HG03354 (cell line): ENCODE measurements around the gene CREB1.
A peak's percentile ranks its signal among the peaks of the same experiment; 100 is the strongest.
"Not testable (repeated sequence)": the region's sequence is repeated elsewhere in the genome, so short reads cannot be mapped to it uniquely, and the experiment has no call there.

Experiments used
- ATAC-seq: cut with Tn5 transposase; IDR thresholded peaks from one replicate; pipeline ENCODE4 v1.9.1; 2021; ENCODE audit warnings: mild to moderate bottlenecking; ENCODE audit not compliant: unreplicated experiment, poor library complexity, severe bottlenecking

Gene CREB1

GRCh38 chr2:207601774-207602173 lies 72.0 kb downstream of the CREB1 start:
- ATAC-seq, result no peak

DNA sequence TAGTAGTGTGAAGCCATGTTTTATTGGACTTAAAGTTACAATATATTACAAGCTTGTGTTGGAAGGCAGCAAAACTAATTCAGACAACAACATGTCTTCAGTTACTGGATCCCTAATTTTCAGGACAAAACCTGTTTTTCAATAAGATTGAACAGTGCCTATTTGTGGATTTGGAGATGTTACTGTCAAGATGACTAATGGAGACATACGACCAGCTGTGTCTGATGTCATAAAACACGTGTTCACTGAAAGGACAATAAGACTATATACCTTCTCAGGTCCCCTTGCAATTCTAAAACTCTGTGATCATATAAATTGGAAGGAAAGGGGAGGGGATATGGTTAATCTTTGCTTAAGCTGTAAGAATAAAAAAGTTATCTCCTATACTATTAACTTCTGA lies 73.7 kb downstream of the CREB1 start:
- ATAC-seq, result no peak

- no peak for ATAC-seq
Observed at GRCh38 chr2:207606399-207606798, 76.6 kb downstream of the CREB1 start.

- no peak for ATAC-seq
Observed at GRCh38 chr2:207606829-207607228, 77.1 kb downstream of the CREB1 start.

GRCh38 chr2:207612714-207613113 lies 83.0 kb downstream of the CREB1 start:
- no peak for ATAC-seq

GRCh38 chr2:207614824-207615223 lies 85.1 kb downstream of the CREB1 start:
- no peak for ATAC-seq

GRCh38 chr2:207616185-207616584 lies 86.4 kb downstream of the CREB1 start:
- ATAC-seq, result no peak

DNA sequence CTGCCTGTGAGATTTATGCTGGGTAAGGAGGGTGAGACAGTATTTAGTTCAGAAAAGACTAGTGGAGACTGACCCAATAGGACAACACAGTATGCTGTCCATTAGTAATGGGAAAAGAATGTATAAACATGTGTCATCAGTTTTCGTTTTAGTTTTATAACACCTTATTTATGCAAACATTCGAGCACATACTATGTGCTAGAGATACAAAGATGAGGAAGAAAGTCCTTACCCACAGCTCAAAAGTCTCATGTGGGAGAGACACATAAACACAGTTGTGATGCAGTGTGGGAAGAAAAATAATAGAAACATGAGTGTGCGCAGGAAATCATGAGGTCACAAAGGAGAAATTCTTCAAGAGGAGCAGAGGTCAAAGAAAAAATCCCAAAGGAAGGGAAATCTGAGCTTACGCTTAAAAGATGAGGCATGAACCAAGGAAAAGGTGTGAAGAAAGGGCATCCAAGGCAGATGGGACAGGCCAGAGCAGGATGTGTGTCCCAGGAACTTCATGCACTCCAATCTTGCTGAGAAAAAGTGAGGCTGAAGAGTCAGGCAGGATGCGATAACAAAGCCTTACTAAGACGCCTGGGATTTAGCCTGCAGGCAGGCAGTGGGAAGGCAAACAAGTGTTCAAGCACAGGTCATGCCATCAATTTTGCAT lies 87.4 kb downstream of the CREB1 start:
- no peak for ATAC-seq

DNA sequence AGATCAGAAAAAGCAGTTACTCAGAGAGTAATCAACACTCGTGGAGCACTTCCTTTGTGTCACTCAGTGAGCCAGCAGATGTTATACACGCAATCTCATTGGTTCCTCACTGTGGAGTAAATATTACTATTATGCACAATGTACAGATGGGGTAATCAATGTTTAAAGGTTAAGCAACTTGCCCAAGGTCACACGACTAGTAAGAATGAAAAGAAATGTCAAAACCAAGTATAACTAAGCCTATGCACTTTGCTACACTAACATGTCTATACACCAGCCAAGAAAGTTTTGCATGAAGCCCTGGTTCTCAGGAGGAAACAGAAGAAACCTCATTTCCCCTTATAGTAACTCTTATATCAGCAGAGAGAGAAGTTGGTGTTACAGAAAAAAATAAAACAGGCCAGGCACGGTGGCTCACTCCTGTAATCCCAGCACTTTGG lies 90.0 kb downstream of the CREB1 start:
- peak; percentile 47 for ATAC-seq

GRCh38 chr2:207621501-207622039 lies 91.8 kb downstream of the CREB1 start:
- ATAC-seq, result no peak

DNA sequence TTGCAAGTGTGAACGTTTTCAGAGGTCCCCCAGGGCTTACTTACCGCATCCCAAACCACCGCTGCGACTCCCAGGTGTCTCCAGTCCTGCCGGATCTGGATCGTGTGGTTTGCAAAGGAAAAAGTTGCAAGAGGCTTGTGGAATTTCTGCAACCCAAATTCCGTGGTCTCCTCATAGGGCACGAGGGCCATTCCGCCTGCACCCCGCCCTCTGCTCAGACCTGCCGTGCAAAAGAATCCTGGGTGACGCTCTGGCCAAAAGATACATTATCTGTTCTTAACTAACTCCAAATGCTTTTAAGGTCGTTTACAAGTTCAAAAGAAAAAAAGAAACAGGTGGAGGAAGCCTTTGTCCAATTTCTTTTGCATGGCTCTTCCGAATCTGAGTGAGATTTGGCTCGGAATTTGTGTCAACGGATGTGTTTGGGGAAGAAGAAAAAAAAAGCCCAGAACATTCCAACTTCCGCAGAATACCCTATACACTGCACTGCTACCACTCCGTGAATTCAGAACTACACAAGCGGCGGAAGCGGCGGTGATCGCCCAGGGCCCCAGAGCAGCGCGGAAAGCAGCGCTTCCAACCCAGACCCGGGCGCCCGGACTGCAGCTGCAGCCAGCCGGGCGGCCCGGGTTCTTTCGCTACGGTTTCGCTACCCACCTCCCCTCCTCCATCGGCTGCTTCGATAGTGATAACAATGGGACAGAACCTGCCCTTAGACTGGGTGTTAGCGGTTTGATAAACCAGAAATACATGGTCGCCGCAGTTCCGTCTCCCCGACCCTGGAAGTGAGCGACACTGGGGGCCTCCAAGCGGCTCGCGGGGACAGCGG lies 94.6 kb downstream of the CREB1 start:
- peak; percentile 37 for ATAC-seq

DNA sequence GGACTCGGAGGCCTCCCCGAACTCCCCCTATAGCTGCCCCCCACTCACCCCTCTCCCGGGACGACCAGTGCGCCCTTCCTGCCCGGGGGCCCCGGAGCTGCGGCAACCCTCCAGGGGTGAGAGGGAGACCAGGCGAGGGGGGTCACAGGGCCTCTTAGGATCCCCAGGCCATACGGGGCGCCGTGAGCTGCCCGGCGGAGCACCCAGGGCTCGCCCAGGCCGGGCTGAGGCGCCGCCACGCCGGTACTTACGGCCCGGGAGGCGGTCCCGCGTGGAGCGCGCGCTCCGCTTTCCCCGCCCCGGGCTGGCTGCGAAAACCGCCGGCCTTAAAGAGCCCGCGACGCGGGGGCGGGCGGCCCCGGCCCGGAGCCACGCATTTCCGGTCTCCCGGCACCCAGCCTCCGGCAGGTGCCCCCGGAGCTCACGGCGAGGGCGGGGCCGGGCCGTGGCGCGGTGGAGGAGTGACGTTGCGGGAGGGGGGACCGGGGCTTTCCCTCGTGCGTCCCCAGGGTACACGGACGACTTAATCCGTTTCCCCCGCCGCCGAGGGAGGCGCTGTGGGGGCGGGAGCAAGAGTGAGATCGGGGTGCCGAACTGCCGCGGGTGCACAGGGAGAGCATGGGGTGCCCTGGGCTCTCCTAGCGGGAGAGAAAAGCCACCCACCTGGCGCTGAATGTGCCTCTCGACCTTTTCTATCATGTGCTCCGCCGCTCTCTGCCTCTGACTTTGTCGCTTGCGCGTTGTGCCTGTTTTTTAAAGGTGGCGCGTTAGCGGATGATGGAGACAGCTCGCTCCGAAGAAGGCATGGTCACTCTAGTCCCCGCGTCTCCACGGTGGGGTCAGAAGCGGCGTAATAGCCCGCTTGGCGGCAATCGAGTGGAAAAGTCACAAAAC lies 95.5 kb downstream of the CREB1 start, which contains the start of gene METTL21A:
TSS of gene METTL21A (minus strand) at position 381 of the 894 bp plus-strand sequence. CDS start 1,019 bp downstream, outside the sequence.
- peak; percentile 64 for ATAC-seq

DNA sequence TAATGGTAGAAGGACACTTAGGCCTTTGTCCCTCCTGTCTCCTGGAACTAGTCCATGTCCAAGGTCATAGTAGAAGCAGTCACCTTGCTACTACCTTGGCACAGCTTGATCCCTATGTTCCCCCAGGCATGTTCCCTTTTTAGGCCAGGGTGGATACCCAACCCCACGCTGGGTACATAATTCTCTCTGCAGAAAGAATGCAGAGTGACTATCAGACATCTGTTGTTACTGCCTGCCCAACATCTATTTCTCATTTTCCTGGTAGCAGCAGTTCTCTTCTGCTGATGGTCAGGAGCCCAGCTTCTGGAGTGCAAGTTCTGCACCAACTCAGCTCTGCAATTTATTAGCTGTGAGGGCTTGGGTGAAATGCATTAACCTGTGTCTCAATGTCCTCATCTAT lies 99.8 kb downstream of the CREB1 start:
- no peak for ATAC-seq

DNA sequence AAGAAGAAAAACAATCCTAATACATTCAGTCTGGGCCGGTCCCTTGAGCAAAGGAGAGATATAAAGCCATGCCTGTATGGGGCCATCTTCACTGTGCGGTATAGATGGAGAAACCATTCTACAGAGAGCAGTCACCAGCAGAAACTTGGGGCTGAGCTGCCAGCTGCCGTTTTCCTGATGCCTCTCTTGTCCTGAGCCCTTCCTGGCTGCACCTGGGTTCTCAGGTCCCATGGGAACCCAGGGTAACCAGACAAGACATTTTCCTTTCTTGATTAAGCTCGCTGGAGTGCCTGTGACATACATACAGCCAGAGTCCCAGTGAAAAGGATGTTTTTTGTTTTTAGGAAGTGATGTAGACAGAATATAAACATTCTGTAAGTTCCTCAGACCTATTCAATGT lies 100.7 kb downstream of the CREB1 start:
- ATAC-seq, result no peak

- no peak for ATAC-seq
Observed at GRCh38 chr2:207632575-207633493, 103.1 kb downstream of the CREB1 start.

- ATAC-seq, result no peak
Observed at GRCh38 chr2:207633686-207634085, 103.9 kb downstream of the CREB1 start.

DNA sequence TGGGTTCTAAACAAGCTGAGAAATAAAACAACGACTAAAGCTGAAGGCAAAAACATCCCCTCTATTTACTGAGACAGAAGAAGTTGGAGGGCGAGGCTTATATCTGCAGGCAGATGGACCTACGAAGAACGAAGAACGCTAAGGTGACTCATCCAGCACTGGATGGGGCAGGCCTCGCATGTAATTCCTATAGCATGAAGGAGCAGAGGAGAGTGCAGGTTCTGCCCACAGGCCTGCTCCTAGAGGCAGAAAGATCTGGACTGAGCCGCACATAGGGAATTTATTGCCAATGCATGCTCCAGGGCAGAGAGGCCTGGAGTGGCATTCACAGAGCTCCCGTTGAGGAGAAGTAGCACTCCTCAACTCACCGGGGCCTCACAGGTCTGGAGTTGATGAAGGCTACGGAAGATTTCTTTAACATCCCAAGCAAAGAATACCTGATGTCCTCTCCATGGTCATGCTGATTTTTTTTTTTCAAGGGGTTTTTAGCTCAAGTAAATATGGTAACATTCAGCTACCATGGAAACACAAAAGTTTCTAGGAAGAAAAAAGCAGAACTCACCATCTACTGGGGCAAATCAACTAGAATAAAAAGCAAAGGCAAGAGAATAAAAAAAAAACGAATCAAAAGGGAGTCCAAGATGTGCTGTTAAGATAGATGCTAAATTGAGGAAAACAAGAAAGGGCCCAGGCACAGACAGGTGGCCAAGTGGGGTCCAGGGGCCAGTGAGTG lies 105.9 kb downstream of the CREB1 start:
- ATAC-seq, result no peak

- not testable (repeated sequence) for ATAC-seq
Observed at GRCh38 chr2:207639288-207639687, 109.5 kb downstream of the CREB1 start.
